ENCODE measurements around the gene POLR2J3.
"Not testable (repeated sequence)": the region's sequence is repeated elsewhere in the genome, so short reads cannot be mapped to it uniquely, and the experiment has no call there.

GRCh38 chr7:102611675-102612325 is 39.4 kb upstream of the POLR2J3 start:
- not testable (repeated sequence) for TF ChIP-seq CTCF (conservative IDR thresholded peaks at IDR 0.05); ZFX (IDR thresholded peaks at IDR 0.05)

Data from C4-2B (cell line).